Neural cell (in vitro differentiated cells): ENCODE measurements around the gene MLEC.

ENCODE experiments used
- EP300 ChIP-seq: fragments of 450-650 bp; conservative IDR thresholded peaks from 2 replicates; pipeline ENCODE4 v1.6.1; 2014; ENCODE audit warnings: antibody characterized with exemption, mild to moderate bottlenecking, moderate library complexity; ENCODE audit not compliant: poor library complexity, severe bottlenecking
- EZH2 ChIP-seq: fragments of 200-600, 300-800 bp; shearing (Covaris generic), sonication (generic); IDR thresholded peaks from 2 replicates; pipeline ENCODE4 v1.6.1; 2014; ENCODE audit warnings: antibody characterized with exemption, low read length, borderline replicate concordance, mild to moderate bottlenecking; ENCODE audit not compliant: insufficient read depth, poor library complexity, severe bottlenecking
- MXI1 ChIP-seq: fragments of 450-650 bp; conservative IDR thresholded peaks from 2 replicates; pipeline ENCODE4 v1.6.1; 2014; ENCODE audit warnings: antibody characterized with exemption, mild to moderate bottlenecking; ENCODE audit not compliant: poor library complexity, severe bottlenecking
- POLR2AphosphoS5 ChIP-seq: IDR thresholded peaks from 2 replicates; pipeline ENCODE4 v1.6.1; 2012
- RAD21 ChIP-seq: fragments of 450-650 bp; conservative IDR thresholded peaks from 2 replicates; pipeline ENCODE4 v1.6.1; 2014; ENCODE audit warnings: antibody characterized with exemption, mild to moderate bottlenecking, moderate library complexity
- TAF1 ChIP-seq: IDR thresholded peaks from 2 replicates; pipeline ENCODE4 v1.6.1; 2012; ENCODE audit warnings: low read depth
- TF ChIP-seq, protein P1 (sequence below): fragments of 450-650 bp; IDR thresholded peaks from 2 replicates; pipeline ENCODE4 v1.5.1; 2014; ENCODE audit warnings: antibody characterized with exemption, mild to moderate bottlenecking, moderate library complexity; ENCODE audit not compliant: poor library complexity, severe bottlenecking
- TF ChIP-seq, protein P2 (sequence below): IDR thresholded peaks from 2 replicates; pipeline ENCODE4 v1.6.1; 2012; ENCODE audit warnings: borderline replicate concordance

DNA sequence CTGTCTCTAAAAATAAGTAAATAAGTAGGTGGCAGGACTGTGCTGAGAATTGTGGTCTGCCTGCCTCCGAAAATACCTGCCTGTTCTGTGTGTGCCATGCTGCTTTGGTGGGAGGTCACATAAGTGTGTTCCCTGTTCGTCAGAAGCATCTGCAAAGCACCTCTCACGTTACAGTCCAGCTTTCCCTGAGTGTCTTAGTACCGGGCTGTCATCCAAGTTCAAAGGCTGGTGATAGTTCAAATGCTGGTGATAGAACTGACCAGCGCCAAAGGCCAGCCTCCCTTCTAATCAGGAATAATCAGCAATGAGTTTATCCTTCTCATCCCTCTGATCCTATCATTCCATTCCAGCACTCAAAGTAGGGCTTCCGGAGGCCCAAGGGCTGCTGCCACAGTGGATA lies 40.9 kb upstream of the MLEC start:
- TF ChIP-seq, protein P1, sequence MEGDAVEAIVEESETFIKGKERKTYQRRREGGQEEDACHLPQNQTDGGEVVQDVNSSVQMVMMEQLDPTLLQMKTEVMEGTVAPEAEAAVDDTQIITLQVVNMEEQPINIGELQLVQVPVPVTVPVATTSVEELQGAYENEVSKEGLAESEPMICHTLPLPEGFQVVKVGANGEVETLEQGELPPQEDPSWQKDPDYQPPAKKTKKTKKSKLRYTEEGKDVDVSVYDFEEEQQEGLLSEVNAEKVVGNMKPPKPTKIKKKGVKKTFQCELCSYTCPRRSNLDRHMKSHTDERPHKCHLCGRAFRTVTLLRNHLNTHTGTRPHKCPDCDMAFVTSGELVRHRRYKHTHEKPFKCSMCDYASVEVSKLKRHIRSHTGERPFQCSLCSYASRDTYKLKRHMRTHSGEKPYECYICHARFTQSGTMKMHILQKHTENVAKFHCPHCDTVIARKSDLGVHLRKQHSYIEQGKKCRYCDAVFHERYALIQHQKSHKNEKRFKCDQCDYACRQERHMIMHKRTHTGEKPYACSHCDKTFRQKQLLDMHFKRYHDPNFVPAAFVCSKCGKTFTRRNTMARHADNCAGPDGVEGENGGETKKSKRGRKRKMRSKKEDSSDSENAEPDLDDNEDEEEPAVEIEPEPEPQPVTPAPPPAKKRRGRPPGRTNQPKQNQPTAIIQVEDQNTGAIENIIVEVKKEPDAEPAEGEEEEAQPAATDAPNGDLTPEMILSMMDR = no peak
- TF ChIP-seq POLR2AphosphoS5 (no peak), RAD21 (no peak), EP300 (no peak), MXI1 (no peak), TAF1 (no peak), EZH2 (no peak)
- TF ChIP-seq, protein P2, sequence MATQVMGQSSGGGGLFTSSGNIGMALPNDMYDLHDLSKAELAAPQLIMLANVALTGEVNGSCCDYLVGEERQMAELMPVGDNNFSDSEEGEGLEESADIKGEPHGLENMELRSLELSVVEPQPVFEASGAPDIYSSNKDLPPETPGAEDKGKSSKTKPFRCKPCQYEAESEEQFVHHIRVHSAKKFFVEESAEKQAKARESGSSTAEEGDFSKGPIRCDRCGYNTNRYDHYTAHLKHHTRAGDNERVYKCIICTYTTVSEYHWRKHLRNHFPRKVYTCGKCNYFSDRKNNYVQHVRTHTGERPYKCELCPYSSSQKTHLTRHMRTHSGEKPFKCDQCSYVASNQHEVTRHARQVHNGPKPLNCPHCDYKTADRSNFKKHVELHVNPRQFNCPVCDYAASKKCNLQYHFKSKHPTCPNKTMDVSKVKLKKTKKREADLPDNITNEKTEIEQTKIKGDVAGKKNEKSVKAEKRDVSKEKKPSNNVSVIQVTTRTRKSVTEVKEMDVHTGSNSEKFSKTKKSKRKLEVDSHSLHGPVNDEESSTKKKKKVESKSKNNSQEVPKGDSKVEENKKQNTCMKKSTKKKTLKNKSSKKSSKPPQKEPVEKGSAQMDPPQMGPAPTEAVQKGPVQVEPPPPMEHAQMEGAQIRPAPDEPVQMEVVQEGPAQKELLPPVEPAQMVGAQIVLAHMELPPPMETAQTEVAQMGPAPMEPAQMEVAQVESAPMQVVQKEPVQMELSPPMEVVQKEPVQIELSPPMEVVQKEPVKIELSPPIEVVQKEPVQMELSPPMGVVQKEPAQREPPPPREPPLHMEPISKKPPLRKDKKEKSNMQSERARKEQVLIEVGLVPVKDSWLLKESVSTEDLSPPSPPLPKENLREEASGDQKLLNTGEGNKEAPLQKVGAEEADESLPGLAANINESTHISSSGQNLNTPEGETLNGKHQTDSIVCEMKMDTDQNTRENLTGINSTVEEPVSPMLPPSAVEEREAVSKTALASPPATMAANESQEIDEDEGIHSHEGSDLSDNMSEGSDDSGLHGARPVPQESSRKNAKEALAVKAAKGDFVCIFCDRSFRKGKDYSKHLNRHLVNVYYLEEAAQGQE = no peak
